Gastrocnemius medialis (tissue), 4 donors: ENCODE data around the gene RBPMS2. TPM values are rescaled to one million over a fixed set of nuclear protein-coding genes. Genes with fewer than 3 reads are reported as not detected.
A peak's percentile ranks its signal among the peaks of the same experiment; 100 is the strongest.

Experiments used
- ATAC-seq, 2 donors: fragments of 150-250 bp; one replicate each; pipeline ENCODE4 v1.9.1; 2016
- DNase-seq, 2 donors: peaks; one replicate each; pipeline ENCODE4 v3.0.0-alpha.2; 2019
- H3K27ac ChIP-seq, 4 donors: fragments of 200-600 bp; sonication (generic); 1 replicate in 1 of 4; 2 replicates in 3 of 4; pipeline ENCODE4 v1.5.1; 2016 to 2018; ENCODE audit warnings: mild to moderate bottlenecking in 2 of 4, moderate library complexity in 1 of 4
- H3K27me3 ChIP-seq, 3 donors: fragments of 200-600 bp; sonication (generic) in 2 of 3; 1 replicate in 1 of 3; 2 replicates in 2 of 3; pipeline versions ENCODE4 v1.5.1 to v1.6.0; 2016 to 2019; ENCODE audit warnings: mild to moderate bottlenecking in 1 of 3, moderate library complexity in 1 of 3
- H3K36me3 ChIP-seq, 2 donors: fragments of 200-600 bp; sonication (generic) in 1 of 2; one replicate each; pipeline ENCODE4 v1.5.1; 2017 to 2018
- H3K4me1 ChIP-seq, 2 donors: fragments of 200-600 bp; sonication (generic) in 1 of 2; one replicate each; pipeline ENCODE4 v1.5.1; 2016 to 2017; ENCODE audit warnings: mild to moderate bottlenecking in 2 of 2
- H3K4me3 ChIP-seq, 4 donors: fragments of 200-600 bp; sonication (generic) in 3 of 4; 1 replicate in 1 of 4; 2 replicates in 3 of 4; pipeline ENCODE4 v1.5.1; 2016 to 2019; ENCODE audit warnings: mild to moderate bottlenecking in 2 of 4
- H3K9me3 ChIP-seq, 3 donors: fragments of 200-600 bp; sonication (generic) in 2 of 3; 1 replicate in 1 of 3; 2 replicates in 2 of 3; pipeline ENCODE4 v1.5.1; 2016 to 2019
- POLR2A ChIP-seq, 2 donors: fragments of 450-650 bp; IDR thresholded peaks; one replicate each; pipeline ENCODE4 v1.6.1; 2017; ENCODE audit warnings: antibody characterized with exemption in 2 of 2, mild to moderate bottlenecking in 2 of 2, moderate library complexity in 2 of 2
- in situ Hi-C, 4 donors: fragments of 200-750 bp; cut with MboI; loops; one replicate each; pipeline versions ENCODE4 v1.15.0 to v1.8.0; 2017; ENCODE audit warnings: low sequenced_read_pairs in 4 of 4
- intact Hi-C: fragments of 100-400 bp; cut with DNase I; formaldehyde crosslinking; loops from one replicate; pipeline ENCODE4 v1.15.1; 2023; ENCODE audit warnings: low total_unique reads
- total RNA-seq, 4 donors: library from RNA; depleted of rRNA; stranded (reverse); fragments of >200 nt; gene quantifications; one replicate each; pipeline versions ENCODE4 v1.1.0 to v1.2.3, GENCODE V29; 2016
- TF ChIP-seq, protein P1 (sequence below), 5 experiments: fragments of 450-650 bp in 3 of 5; fragments of 200-600 bp in 2 of 5; sonication (generic) in 2 of 5; IDR thresholded peaks in 4 of 5; conservative IDR thresholded peaks in 1 of 5; 1 replicate in 4 of 5; 2 replicates in 1 of 5; pipeline ENCODE4 v1.5.1; 2016 to 2019; ENCODE audit warnings: antibody characterized with exemption in 5 of 5, mild to moderate bottlenecking in 3 of 5, moderate library complexity in 3 of 5

The RBPMS2 gene
- total RNA-seq, 4 donors from 2014 or later, result 0.11 to 0.61 (median 0.35) TPM

- ATAC-seq, result no peak
- no peaks in the 10 kb centered on the region for H3K9me3 ChIP-seq
- intact Hi-C loops, result no loop called here
- no peak for TF ChIP-seq POLR2A (IDR thresholded peaks at IDR 0.05)
- TF ChIP-seq, protein P1, sequence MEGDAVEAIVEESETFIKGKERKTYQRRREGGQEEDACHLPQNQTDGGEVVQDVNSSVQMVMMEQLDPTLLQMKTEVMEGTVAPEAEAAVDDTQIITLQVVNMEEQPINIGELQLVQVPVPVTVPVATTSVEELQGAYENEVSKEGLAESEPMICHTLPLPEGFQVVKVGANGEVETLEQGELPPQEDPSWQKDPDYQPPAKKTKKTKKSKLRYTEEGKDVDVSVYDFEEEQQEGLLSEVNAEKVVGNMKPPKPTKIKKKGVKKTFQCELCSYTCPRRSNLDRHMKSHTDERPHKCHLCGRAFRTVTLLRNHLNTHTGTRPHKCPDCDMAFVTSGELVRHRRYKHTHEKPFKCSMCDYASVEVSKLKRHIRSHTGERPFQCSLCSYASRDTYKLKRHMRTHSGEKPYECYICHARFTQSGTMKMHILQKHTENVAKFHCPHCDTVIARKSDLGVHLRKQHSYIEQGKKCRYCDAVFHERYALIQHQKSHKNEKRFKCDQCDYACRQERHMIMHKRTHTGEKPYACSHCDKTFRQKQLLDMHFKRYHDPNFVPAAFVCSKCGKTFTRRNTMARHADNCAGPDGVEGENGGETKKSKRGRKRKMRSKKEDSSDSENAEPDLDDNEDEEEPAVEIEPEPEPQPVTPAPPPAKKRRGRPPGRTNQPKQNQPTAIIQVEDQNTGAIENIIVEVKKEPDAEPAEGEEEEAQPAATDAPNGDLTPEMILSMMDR (IDR thresholded peaks at IDR 0.05 in 4 of 5, conservative IDR thresholded peaks at IDR 0.05 in 1 of 5), result no peak
- H3K27ac ChIP-seq, result peak overlapping the region; percentile 94 to 96 (median 94)
- peaks cover 99% of the 10 kb centered on the region in 2 donors for H3K4me1 ChIP-seq
- H3K4me3 ChIP-seq, result no peak overlapping the region
- no peaks in the 10 kb centered on the region for H3K36me3 ChIP-seq
- in situ Hi-C loops, result no loop called here
- H3K27me3 ChIP-seq, result no peaks in the 10 kb centered on the region
- DNase-seq, result no peak
These were observed 78.9 kb downstream of the RBPMS2 start for GRCh38 chr15:64696481-64696880.

- DNase-seq (no peak), ATAC-seq (no peak)
- Histone ChIP-seq H3K27me3 (no peaks in the 10 kb centered on the region), H3K4me3 (no peak overlapping the region), H3K27ac (peak overlapping the region; percentile 94 to 96 (median 94)), H3K36me3 (no peaks in the 10 kb centered on the region), H3K9me3 (no peaks in the 10 kb centered on the region), H3K4me1 (peaks cover 98 to 99% of the 10 kb centered on the region in 2 donors)
- intact Hi-C loops, result no loop called here
- TF ChIP-seq, protein P1 (IDR thresholded peaks at IDR 0.05 in 4 of 5, conservative IDR thresholded peaks at IDR 0.05 in 1 of 5), result no peak
- no peak for TF ChIP-seq POLR2A (IDR thresholded peaks at IDR 0.05)
- in situ Hi-C loops, result no loop called here
These were observed 79.8 kb downstream of the RBPMS2 start for GRCh38 chr15:64695561-64695992.

GRCh38 chr15:64694816-64695215 lies 80.6 kb downstream of the RBPMS2 start:
- TF ChIP-seq, protein P1 (IDR thresholded peaks at IDR 0.05 in 4 of 5, conservative IDR thresholded peaks at IDR 0.05 in 1 of 5), result no peak
- TF ChIP-seq POLR2A (IDR thresholded peaks at IDR 0.05), result no peak
- Histone ChIP-seq H3K27me3 (no peaks in the 10 kb centered on the region), H3K27ac (peak overlapping the region; percentile 94 to 96 (median 94)), H3K36me3 (peaks cover 0 to 1% of the 10 kb centered on the region in 2 donors), H3K4me3 (no peak overlapping the region), H3K9me3 (no peaks in the 10 kb centered on the region), H3K4me1 (peaks cover 98 to 99% of the 10 kb centered on the region in 2 donors)
- intact Hi-C loops (no loop called here), in situ Hi-C loops (no loop called here)
- ATAC-seq (no peak), DNase-seq (no peak)

- intact Hi-C loops (no loop called here), in situ Hi-C loops (no loop called here)
- H3K27me3 ChIP-seq, result no peaks in the 10 kb centered on the region
- ATAC-seq (peak; percentile 37 to 47), DNase-seq (peak in 1 of 2 donors; percentile 32)
- peaks cover 86 to 88% of the 10 kb centered on the region in 2 donors for H3K4me1 ChIP-seq
- H3K36me3 ChIP-seq, result peaks cover 0 to 16% of the 10 kb centered on the region in 2 donors
- H3K9me3 ChIP-seq, result no peaks in the 10 kb centered on the region
- no peak overlapping the region for H3K4me3 ChIP-seq
- TF ChIP-seq POLR2A (IDR thresholded peaks at IDR 0.05), result no peak
- TF ChIP-seq, protein P1 (IDR thresholded peaks at IDR 0.05 in 4 of 5, conservative IDR thresholded peaks at IDR 0.05 in 1 of 5), result no peak
- peak overlapping the region; percentile 77 to 95 (median 94) for H3K27ac ChIP-seq
These were observed 82.3 kb downstream of the RBPMS2 start for GRCh38 chr15:64693134-64693533.
